DND-41 (cell line): ENCODE results near the gene TAB2.
A peak's percentile ranks its signal among the peaks of the same experiment; 100 is the strongest.

ENCODE experiments used
- CTCF ChIP-seq: IDR thresholded peaks from 2 replicates; pipeline ENCODE4 v1.5.1; 2012; ENCODE audit warnings: borderline replicate concordance, low read length, moderate library complexity, mild to moderate bottlenecking; ENCODE audit not compliant: poor library complexity, severe bottlenecking; ENCODE audit errors: extremely low read depth
- EZH2 ChIP-seq: IDR thresholded peaks from 3 replicates; pipeline ENCODE4 v1.6.1; 2012; ENCODE audit warnings: borderline replicate concordance, low read depth, mild to moderate bottlenecking, moderate library complexity, low read length, inconsistent platforms; ENCODE audit not compliant: severe bottlenecking

- TF ChIP-seq CTCF, result peak; percentile 100
- no peak for TF ChIP-seq EZH2
These were observed 114.6 kb downstream of the TAB2 start for GRCh38 chr6:149431905-149432775.
